Dermis blood vessel endothelial cell (primary cell): ENCODE results near the gene ZMIZ1. TPM values are rescaled to one million over a fixed set of nuclear protein-coding genes. Genes with fewer than 3 reads are reported as not detected.
A peak's percentile ranks its signal among the peaks of the same experiment; 100 is the strongest.

Source experiments
- DNase-seq: peaks from one replicate; pipeline ENCODE4 v3.0.0; 2010
- total RNA-seq: library from RNA; depleted of rRNA; stranded (reverse); fragments of >200 nt; gene quantifications from 2 replicates; pipeline ENCODE4 v1.2.3, GENCODE V29; 2014

ZMIZ1 gene
- total RNA-seq, 1 donor from 2014 or later = 18.2 TPM

DNA sequence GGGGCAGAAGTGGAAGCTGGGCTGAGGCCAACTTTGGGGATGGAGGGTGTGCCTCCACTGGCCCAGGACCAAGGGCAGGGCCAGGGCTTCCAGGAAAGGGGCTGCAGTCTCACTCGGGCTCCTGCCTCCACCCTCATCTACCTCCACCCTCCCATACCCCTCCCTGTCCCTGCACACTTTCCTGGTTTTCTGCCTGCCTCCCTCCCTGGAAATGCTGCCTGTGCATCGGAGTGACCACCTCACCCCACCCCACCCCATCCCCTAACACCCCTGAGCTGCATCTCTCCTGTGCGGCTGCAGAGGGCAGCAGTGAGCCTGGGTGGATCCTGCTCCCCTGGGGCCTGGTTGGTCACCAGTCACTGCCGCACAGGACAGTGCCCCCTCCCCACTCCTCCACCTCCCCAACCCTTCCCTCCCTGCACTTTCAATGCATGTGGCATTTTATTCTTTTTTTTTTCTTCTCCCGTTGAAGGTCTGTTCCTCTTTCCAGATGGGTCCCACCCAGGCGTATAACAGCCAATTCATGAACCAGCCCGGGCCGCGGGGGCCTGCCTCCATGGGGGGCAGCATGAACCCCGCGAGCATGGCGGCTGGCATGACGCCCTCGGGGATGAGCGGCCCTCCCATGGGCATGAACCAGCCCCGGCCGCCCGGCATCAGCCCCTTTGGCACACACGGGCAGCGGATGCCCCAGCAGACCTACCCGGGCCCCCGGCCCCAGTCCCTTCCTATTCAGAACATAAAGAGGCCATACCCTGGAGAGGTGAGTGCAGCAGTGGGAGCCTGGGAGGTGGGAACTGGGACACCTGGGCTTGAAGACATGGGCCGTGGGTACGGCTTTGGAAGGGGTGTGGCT lies 224.4 kb downstream of the ZMIZ1 start:
- DNase-seq = peak; percentile 35

DNA sequence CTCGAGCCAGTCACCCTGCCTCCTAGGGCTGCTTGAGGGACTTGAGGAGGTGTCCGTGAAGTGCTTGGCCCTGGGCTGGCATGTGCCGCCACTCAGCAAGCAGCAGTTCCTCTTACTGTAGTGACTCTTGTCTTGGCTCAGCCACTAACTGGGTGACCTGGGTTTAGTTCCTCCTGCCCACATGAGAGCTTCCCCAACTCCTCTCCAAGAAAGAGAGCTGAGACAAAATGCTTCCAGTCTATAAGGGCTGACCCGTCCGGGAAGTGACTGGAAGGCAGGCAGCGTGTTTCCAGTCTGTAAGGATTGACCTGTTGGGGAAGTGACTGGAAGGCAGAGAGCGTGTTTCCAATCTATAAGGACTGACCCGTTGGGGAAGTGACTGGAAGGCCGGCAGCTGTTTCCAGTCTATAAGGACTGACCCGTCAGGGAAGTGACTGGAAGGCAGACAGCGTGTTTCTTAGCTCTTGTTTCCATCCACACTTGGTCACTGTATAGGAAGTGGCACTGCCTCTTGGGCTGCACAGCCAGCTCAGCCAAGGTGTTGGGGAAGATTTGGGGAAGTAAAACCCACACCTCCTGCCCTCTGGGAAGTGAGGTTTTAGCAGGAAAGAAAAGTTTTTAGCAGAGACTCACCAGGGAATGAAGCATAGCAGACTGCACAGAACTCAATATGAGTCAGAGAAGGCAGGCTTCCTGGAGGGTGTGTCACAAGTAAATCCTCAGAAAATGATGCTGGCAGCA lies 225.2 kb downstream of the ZMIZ1 start:
- DNase-seq = peak; percentile 57

DNA sequence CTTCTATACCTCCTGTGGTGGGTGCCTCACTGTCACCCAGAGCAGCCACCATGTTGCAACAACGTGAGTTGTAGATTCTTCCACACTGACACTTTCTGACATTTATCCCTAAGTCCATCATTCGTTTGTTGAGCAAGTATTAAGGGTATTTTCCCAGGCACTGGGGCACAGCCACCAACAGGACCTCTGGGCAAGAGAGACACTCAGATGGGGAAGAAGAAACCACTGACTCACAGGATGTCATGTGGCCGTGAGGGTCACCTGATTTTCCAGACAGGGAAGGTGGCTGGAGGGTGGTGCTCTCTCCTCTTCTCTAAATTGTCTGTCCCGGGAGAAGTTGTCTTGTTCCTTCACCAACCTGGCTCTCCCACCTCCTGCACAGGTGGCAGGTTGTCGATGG lies 226.8 kb downstream of the ZMIZ1 start:
- peak; percentile 10 for DNase-seq

DNA sequence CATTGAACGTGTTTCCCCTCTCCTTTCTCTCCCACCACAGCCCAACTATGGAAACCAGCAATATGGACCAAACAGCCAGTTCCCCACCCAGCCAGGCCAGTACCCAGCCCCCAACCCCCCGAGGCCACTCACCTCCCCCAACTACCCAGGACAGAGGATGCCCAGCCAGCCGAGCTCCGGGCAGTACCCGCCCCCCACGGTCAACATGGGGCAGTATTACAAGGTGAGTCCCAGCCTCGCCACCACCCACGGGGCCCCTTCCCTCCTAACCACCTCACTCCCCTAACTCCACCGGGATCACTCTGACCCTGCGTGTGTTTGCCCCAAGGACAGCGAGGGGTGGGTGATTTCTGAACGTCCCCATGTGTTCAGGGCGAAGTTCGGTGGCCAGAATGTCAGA lies 227.7 kb downstream of the ZMIZ1 start:
- DNase-seq = no peak

DNA sequence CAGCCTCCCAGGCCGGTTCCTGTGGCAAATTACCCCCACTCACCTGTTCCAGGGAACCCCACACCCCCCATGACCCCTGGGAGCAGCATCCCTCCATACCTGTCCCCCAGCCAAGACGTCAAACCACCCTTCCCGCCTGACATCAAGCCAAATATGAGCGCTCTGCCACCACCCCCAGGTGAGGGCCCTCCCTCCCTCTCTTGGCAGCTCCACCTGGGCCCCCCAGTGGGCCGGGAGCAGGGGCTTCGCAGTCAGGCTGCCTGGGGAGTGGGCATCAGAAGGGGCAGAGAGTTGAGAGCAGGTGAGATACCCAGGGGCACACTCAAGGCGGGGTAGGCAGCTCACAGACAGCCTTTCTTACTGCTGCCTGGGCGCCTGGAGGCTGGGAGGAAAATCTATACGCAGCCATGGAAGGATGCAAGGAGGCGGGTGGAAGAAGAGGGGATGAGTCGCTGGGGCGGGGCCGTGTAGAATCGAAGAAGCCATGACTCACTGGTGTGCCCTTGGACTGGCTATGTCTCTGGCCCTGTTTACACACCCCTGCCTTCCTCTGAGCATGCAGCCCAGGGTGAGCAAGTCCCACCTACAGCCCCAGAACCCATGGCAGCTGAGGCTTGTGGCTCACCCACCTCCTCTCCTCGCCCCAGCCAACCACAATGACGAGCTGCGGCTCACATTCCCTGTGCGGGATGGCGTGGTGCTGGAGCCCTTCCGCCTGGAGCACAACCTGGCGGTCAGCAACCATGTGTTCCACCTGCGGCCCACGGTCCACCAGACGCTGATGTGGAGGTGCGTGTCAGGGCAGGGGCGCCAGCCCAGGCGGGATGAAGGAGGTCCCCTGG lies 229.9 kb downstream of the ZMIZ1 start:
- DNase-seq = peak; percentile 65

DNA sequence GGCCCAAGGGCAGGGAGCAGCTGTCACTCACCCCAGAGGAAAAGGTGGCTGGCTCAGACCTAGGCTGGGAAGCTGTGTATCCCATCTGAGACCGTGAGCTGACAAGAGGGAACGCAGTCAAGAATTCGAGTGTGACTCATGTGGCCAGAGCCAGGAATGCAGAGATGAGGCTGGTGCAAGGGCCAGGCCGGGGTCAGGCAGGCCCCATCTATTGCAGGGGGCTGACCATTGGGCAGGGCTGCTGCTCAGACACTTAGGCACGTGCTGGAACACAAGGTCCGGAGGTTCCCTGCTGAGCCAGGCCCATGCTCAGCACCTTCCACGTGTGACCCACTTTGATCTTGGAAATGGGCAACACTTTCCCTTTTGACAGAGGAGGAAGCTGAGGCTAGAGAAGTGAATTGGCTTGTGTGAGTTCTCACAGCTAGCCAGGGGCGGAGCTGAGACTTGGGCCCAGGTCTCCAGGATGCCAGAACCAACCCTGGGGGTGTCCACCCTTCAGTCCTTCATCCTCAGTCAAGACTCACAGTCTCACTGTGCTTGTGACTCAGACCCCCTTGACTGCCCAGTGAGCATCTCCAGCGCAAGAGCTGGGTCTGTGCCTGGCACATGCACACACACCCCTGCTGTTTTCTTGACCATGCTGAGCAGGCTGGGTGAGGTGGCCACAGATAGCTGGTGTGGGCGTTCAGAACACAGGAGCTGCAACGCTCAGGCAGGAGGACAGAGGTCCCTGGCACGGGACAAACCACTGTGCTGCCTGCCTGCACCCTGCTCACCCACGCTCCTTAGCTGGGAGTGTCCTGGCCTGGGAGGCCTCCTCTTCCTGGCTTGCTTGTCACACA lies 230.9 kb downstream of the ZMIZ1 start:
- DNase-seq = peak; percentile 10

DNA sequence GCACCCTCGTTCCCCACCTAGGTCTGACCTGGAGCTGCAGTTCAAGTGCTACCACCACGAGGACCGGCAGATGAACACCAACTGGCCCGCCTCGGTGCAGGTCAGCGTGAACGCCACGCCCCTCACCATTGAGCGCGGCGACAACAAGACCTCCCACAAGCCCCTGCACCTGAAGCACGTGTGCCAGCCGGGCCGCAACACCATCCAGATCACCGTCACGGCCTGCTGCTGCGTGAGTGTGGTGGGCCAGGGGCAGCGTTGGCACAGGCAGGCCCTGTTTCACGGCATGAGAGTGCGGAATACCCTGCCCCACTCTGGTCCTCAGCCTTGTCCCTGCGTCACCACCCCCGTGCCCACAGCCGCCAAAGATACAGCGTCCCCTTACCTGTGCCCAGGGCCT lies 231.9 kb downstream of the ZMIZ1 start:
- no peak for DNase-seq

DNA sequence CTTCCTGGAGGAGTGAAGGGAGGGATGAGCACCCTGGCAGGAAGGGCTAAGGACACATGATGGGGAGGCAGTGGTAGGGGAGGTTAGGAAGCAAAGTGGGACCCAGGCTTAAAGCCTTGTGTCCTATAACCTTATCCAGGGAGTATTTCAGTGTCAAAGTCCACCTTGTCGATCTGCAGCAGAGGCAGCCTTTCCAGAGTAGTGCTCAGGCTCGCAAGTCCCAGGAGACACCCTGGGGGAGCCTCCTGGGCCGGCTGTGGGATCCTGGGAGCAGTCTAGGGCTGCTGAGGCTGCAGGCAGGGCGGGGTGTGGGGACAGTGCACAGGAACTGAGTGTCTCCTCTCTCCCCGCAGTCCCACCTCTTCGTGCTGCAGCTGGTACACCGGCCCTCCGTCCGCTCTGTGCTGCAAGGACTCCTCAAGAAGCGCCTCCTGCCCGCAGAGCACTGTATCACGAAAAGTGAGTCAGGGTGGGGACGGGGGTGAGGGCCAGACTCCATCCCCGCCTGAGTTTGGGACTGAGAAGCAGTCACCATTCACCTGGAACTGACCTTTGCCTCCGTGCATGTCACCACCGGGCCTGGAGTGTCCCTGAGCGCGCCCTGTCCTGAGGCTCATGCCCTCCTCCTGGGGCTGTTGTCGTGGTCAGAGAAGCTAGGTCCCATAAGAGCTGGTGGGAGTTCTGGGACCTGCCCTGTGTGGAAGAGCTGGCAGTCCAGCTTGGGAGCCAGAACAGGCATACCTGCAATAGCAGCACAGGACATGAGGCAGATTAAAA lies 233.2 kb downstream of the ZMIZ1 start:
- DNase-seq = no peak

DNA sequence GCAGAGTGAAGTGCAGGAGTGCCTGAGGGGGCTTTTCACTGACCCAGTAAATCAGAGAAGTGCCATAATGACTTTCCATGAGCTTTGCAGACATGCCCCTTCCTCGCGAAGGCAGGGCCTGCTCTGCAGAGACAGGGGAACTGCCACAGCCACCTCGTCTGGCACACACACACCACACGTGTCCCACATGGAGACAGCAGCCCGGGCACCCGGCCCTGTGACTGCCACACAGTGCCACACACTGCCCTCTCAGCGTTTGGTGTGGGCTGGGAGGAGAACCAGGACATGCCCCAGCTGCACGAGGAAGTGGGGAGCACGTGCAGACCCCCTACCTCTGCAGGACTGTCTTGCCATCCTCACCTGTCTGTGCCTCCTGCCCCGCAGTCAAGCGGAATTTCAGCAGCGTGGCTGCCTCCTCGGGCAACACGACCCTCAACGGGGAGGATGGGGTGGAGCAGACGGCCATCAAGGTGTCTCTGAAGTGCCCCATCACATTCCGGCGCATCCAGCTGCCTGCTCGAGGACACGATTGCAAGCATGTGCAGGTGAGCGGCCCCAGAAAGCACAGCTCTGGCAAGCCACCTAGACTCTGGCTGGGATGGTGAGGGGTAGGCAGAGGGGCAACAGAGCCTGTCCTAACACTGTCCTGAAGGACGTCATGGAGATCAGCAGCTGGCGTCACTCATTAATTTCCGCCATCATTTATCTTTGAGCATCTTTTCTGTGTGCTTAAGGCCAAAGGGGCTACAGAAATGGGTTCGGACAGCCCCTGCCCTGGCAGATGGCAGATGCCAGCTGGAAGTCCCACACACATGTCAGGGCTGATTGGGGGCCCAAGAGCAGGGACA lies 235.1 kb downstream of the ZMIZ1 start:
- DNase-seq = no peak

DNA sequence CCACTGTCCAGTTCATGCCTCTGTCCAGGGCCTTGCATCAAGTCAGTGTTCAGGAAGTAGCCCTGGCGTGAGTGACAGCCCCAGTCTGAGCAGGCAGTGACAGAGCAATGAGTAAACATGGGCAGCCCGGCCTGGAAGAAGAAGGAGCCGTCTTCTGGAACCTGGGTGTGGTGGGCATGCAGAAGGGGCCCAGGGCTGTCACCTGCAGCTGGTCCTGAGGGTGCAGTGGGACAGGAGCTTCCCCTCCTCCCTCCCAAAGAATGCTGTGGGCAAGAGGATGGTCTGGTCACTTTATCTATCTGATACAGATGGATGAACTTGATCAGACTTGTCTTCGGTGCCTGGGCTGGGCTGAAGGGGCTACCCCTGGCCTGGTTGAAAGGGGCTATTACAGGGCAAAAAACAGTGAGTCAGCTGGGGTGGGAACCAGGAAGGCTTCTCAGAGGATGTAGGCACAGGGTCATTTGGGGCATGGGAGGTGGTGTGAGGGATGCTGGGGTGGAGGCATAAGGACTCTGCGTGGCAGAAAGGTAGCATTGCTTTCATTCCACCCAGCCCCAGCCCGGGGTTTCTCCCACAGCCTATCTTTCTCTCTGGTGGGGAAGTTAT lies 235.8 kb downstream of the ZMIZ1 start:
- DNase-seq = no peak

DNA sequence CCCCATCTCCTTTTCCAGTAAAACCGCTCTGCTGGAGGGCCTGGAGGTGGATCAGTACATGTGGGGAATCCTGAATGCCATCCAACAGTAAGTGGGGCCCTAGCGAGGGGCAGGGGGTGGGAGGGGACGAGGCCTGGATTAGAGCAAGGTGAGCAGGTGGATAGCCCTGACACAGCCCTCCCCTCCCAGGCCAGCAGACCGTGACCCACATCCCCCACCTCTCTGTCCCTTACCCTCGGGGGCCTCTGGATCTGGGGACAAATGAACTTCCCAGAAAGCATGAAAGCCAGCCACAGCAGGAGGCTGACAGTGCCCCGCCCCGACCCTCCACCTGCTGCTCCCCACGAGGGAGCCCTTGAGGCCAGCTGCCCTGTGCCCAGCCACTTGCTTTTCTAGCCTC lies 236.7 kb downstream of the ZMIZ1 start:
- no peak for DNase-seq

DNA sequence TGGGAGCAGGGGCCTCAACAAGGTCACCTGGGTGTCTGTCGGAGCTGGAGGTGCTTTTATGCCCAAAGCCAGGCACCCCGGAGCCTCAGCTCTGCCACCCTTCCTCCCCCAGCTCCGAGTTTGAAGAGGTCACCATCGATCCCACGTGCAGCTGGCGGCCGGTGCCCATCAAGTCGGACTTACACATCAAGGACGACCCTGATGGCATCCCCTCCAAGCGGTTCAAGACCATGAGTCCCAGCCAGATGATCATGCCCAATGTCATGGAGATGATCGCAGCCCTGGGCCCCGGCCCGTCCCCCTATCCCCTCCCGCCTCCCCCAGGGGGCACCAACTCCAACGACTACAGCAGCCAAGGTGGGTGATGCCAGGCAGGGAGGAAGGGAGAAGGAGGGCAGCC lies 237.2 kb downstream of the ZMIZ1 start:
- no peak for DNase-seq

DNA sequence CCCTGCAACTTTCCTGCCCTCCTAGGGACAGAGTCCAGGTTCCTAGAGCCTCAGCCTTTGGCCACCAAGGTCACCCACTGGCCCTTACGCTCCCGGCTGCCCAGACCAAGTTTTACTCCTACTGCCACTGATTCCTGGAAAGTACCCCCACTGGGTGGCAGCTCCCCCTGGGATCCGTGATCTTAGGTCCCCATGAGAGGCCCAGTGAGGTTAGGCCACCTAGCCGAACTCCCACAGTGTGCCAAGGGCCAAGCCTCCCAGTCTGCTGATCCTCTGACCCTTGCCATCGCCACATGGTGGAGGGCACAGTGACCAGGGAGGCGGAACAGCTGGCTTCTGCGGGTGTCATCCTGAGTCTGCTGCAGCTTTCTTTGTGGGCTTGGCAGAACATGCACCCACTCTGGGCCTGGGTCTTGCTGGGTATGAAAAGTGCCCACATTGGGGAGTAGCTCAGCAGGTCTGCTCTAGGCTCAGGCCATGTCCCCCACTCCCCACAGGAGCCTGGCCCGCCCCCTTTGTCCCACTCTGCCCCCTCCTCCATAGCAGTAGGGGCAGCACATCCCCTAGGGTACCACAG lies 238.0 kb downstream of the ZMIZ1 start:
- DNase-seq = no peak

DNA sequence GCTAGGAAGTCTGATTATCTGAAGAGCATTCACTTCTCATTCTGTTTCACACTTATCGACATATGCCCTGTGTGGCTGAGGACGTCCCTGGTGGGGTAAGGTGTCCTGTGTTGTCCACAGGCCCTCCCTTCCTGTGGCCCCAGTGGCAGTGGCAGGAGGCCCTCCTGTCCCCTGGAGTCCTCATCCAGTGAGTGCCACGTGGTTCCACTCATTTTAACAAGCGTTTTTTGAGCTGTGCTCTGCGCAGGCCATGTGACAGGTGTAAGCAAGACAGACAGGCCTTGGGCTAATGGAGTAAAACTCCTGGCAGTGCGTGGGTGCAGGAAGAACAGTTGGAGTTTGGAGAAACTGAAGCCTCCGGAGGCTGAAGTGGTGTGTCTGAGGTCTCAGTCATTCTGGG lies 239.2 kb downstream of the ZMIZ1 start:
- DNase-seq = no peak

DNA sequence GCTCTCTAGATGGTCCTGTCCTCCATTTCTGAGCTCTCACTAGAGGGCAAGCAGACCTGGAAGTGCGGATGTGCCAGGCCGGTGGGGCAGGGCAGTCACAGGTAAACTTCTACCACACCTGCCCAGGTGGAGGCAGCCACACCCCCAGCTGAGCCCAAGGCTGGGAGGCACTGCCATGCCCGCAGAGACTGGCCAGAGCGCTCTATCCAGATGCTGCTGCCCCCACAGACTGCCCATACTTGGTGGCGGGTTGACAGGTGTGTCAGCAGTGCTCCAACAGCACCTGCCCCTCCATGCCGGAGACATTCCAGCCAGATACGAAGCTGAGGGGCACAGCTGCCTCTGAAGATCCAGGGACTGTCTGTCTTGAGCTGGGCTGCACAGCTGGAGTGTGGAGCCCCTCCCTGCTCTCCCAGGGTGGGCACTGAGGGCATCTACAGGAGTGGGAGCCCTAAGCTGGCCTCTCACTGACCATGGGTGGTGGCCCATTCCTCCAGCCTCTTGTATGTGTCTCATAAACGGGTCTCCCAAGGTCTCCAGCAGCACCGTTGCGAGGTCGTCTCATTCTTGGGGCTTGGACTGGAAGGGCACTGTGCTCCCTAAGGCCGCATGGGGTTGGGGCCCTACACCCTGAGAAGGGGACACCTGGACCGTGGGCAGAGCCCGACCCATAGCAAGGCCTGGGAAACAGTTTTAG lies 240.4 kb downstream of the ZMIZ1 start:
- no peak for DNase-seq

DNA sequence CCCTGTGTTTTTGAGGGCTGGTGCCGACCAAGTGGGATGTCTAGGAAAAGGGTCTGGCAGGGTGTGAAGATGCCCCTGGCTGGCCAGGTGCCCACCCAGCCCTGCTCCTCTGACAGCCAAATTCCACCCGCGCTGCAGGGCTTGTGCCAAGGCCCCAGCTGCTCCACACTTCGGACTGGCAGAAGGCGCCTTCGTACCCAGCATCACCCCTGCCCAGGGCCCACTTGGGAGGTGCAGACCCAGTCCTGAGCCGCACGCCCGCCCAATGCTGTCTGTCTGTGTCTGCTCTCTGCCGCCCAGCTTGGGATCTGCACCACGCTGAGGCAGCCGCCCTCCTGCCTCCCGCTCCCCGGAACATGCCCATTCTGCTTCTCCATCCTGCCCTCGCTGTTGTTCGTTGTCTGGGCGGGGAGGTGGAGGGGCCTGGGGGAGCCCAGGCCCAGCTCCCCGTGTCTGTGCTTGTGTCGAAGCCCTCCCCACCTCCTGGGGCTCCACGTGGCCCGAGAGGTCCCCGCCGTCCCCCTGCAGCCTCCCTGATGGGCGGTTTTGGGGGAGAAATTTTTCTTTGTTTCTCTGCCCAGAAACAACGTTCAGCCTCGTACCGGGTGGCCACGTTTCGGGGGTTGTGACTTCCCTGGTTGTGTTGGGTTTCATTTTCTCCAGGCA lies 241.6 kb downstream of the ZMIZ1 start:
- no peak for DNase-seq

DNA sequence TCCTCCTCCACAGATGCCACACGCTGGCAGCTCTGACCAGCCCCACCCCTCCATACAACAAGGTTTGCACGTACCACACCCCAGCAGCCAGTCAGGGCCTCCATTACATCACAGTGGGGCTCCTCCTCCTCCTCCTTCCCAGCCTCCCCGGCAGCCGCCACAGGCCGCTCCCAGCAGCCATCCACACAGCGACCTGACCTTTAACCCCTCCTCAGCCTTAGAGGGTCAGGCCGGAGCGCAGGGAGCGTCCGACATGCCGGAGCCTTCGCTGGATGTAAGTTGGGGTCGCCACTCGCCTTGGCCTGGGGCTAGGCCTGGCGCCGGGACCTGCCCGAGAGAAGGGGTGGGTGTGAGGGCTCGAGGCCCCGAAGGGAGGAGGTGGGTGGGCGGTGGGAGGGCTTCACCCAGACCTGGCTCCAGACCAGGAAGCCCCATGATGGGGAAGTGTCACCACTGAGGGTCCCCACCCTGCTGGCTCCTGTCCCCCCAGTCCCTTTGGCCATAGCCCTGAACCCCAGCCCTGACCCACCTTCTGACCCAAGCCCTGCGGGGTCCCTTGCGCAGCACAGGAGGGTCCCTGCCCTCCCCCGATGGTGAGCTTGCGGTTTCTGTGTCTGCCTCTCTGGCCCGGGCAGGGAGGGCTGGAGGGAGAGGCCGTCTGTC lies 242.3 kb downstream of the ZMIZ1 start:
- DNase-seq = no peak
